C4-2B (cell line): ENCODE measurements around the gene GSDMA.

Experiments
- H3K27ac ChIP-seq: fragments of 450-650 bp; 2 replicates; pipeline ENCODE4 v1.5.1; 2017
- ZFX ChIP-seq: fragments of 450-650 bp; IDR thresholded peaks from 2 replicates; pipeline ENCODE4 v1.6.1; 2017
- TF ChIP-seq, protein P1 (sequence below): fragments of 450-650 bp; conservative IDR thresholded peaks from 2 replicates; pipeline ENCODE4 v1.5.1; 2017; ENCODE audit warnings: mild to moderate bottlenecking

The GSDMA gene

DNA sequence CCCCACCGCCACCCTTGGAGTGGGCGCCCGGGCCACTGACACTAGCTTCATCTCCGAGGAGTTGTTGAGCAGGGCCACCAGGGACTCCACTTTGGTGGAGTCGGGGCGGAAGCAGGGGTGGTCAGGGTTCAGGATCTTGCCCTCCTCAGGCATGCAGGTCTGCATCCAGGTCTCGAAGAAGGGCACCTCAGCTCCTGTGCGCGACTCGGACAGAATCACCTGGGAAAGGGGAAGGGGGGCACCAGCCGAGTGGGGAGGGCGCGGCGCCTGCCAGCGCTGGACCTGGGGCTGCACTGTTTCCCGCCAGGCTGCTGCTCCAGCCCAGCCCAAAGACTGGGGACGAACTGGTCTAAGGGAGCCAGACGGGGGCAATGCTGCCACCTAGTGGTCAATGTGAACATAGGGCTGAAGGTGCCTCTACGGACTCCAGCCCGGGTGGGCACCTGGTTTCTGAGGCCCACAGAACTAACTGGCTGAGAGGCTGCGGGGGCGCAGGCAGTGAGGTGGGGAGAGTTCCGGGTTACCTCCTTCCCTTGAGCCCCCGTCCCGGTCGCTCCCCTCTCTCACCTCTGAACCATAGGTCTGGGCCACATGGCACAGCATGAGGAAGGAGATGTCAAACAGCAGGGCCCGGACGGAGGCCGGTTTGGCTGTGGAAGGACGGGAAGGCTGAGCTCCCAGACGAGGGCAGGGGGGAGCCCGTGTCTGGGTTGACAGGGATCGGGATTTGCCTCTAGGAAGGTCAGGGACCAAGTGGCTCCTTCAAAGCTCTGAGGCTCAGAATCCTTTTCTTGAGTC, 64.2 kb downstream of the GSDMA start:
- H3K27ac ChIP-seq, result 0 out of 2 replicates have a peak overlapping the region, but pooled peaks have one; percentile 7
- no peak for TF ChIP-seq ZFX
- TF ChIP-seq, protein P1, sequence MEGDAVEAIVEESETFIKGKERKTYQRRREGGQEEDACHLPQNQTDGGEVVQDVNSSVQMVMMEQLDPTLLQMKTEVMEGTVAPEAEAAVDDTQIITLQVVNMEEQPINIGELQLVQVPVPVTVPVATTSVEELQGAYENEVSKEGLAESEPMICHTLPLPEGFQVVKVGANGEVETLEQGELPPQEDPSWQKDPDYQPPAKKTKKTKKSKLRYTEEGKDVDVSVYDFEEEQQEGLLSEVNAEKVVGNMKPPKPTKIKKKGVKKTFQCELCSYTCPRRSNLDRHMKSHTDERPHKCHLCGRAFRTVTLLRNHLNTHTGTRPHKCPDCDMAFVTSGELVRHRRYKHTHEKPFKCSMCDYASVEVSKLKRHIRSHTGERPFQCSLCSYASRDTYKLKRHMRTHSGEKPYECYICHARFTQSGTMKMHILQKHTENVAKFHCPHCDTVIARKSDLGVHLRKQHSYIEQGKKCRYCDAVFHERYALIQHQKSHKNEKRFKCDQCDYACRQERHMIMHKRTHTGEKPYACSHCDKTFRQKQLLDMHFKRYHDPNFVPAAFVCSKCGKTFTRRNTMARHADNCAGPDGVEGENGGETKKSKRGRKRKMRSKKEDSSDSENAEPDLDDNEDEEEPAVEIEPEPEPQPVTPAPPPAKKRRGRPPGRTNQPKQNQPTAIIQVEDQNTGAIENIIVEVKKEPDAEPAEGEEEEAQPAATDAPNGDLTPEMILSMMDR, result peak; percentile 97
